Hepatocyte (in vitro differentiated cells): ENCODE data around the gene STK4. TPM values are rescaled to one million over a fixed set of nuclear protein-coding genes. Genes with fewer than 3 reads are reported as not detected.
A peak's percentile ranks its signal among the peaks of the same experiment; 100 is the strongest.

ENCODE experiments used
- DNase-seq: peaks from one replicate; pipeline ENCODE4 v3.0.0-alpha.2; 2016; ENCODE audit warnings: low spot score
- H2AFZ ChIP-seq: fragments of 200-600 bp; sonication (generic); 2 replicates; pipeline ENCODE4 v1.6.0; 2016; ENCODE audit warnings: antibody characterized with exemption, mild to moderate bottlenecking
- H3K27ac ChIP-seq: fragments of 200-600 bp; sonication (generic); 2 replicates; pipeline ENCODE4 v1.5.1; 2016; ENCODE audit warnings: mild to moderate bottlenecking
- H3K27me3 ChIP-seq: fragments of 200-600 bp; sonication (generic); 2 replicates; pipeline ENCODE4 v1.6.1; 2016
- H3K36me3 ChIP-seq: fragments of 200-600 bp; sonication (generic); replicated peaks from 2 replicates; pipeline ENCODE4 v1.5.1; 2016; ENCODE audit warnings: low read depth; ENCODE audit not compliant: insufficient read depth
- H3K4me1 ChIP-seq: fragments of 200-600 bp; sonication (generic); 2 replicates; pipeline ENCODE4 v1.5.1; 2016; ENCODE audit warnings: mild to moderate bottlenecking, moderate library complexity; ENCODE audit not compliant: insufficient read depth
- H3K4me2 ChIP-seq: fragments of 200-600 bp; sonication (generic); 2 replicates; pipeline ENCODE4 v1.6.0; 2016
- H3K4me3 ChIP-seq: fragments of 200-600 bp; sonication (generic); 2 replicates; pipeline ENCODE4 v1.5.1; 2016; ENCODE audit warnings: mild to moderate bottlenecking
- H3K79me2 ChIP-seq: fragments of 200-600 bp; sonication (generic); 2 replicates; pipeline ENCODE4 v1.6.0; 2017; ENCODE audit warnings: mild to moderate bottlenecking
- H3K9me2 ChIP-seq: fragments of 200-600 bp; sonication (generic); replicated peaks from 2 replicates; pipeline ENCODE4 v1.6.0; 2017; ENCODE audit warnings: mild to moderate bottlenecking; ENCODE audit not compliant: insufficient read depth
- H3K9me3 ChIP-seq: fragments of 200-600 bp; sonication (generic); 2 replicates; pipeline ENCODE4 v1.5.1; 2016; ENCODE audit warnings: low read depth, mild to moderate bottlenecking
- H4K20me1 ChIP-seq: fragments of 200-600 bp; sonication (generic); 2 replicates; pipeline ENCODE4 v1.6.0; 2016; ENCODE audit warnings: mild to moderate bottlenecking; ENCODE audit not compliant: insufficient read depth, poor library complexity, severe bottlenecking
- EZH2 ChIP-seq: fragments of 200-600 bp; sonication (generic); IDR thresholded peaks from 2 replicates; pipeline ENCODE4 v1.6.1; 2016; ENCODE audit warnings: antibody characterized with exemption, mild to moderate bottlenecking, borderline replicate concordance
- EZH2phosphoT487 ChIP-seq: fragments of 200-600 bp; sonication (generic); IDR thresholded peaks from one replicate; pipeline ENCODE4 v1.6.1; 2018; ENCODE audit warnings: antibody characterized with exemption, mild to moderate bottlenecking, low read depth, moderate library complexity; ENCODE audit not compliant: unreplicated experiment, severe bottlenecking
- WGBS: methylation state at CpG from one replicate; pipeline ENCODE4 v1.1.6; 2016; ENCODE audit warnings: low lambda C conversion rate; ENCODE audit errors: missing lambda C conversion rate; 5-methylcytosine and 5-hydroxymethylcytosine counted together
- polyA plus RNA-seq: library from polyadenylated mRNA; unstranded; fragments of >200 nt; fragmentation: Nextera tagmentation; extraction: Ambion mirVana; gene quantifications from 2 replicates; pipeline ENCODE4 v1.2.1, GENCODE V29; 2016
- total RNA-seq: library from RNA; depleted of rRNA; stranded (reverse); fragments of >200 nt; gene quantifications from 2 replicates; pipeline ENCODE4 v1.2.3, GENCODE V29; 2014
- TF ChIP-seq, protein P1 (sequence below): fragments of 200-600 bp; sonication (generic); IDR thresholded peaks from 2 replicates; pipeline ENCODE4 v1.5.1; 2016; ENCODE audit warnings: antibody characterized with exemption, mild to moderate bottlenecking; ENCODE audit not compliant: poor library complexity

STK4 gene
- total and polyA plus RNA-seq, 2 experiments from 2014 or later, result 11.4 to 16.5 TPM

DNA sequence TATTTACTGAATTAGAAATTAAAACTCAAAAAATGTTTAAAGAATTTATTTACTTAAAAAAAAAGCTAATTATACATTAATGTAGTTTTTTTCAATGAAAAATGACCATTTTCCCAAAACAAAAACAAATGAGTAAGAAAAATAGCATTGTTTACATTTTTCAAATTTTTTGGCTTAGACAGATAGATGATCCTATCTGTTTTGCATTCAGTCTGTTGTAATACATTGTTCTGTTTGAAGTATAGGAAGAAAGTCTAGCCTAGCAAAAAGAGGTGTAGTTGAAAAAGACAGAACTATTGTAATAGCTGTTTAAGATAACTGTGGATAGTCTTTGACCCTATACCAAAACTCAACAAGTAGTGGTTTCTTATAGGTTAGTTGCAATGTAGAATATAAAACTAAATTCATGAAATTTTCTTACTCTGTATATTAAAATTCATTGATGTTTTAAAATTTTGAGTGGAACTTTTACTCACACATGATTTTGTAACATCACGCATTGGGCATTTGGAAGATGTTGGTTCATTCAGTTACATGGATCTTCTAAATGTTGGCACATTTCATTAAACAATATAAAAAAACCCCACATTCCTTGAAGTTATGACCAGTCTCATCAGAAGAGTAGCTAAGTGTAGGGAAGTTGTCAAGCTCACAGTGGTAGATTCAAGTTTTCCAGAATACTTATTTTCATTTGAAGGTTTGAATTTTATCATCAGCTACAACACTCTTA lies 72.6 kb downstream of the STK4 start:
- 100% methylated on average over 1 of the region's 1 CpG for WGBS
- no peak for DNase-seq
- no peak overlapping the region for H3K4me3 ChIP-seq
- H3K79me2 ChIP-seq, result no peaks in the 10 kb centered on the region
- H3K4me2 ChIP-seq, result no peak overlapping the region
- H3K4me1 ChIP-seq, result peaks cover 7% of the 10 kb centered on the region
- no peaks in the 10 kb centered on the region for H3K27me3 ChIP-seq
- H3K27ac ChIP-seq, result no peak overlapping the region
- no peaks in the 10 kb centered on the region for H3K36me3 ChIP-seq
- H4K20me1 ChIP-seq, result no peaks in the 10 kb centered on the region
- no peaks in the 10 kb centered on the region for H3K9me2 ChIP-seq
- H2AFZ ChIP-seq, result no peak overlapping the region
- no peaks in the 10 kb centered on the region for H3K9me3 ChIP-seq
- TF ChIP-seq, protein P1, sequence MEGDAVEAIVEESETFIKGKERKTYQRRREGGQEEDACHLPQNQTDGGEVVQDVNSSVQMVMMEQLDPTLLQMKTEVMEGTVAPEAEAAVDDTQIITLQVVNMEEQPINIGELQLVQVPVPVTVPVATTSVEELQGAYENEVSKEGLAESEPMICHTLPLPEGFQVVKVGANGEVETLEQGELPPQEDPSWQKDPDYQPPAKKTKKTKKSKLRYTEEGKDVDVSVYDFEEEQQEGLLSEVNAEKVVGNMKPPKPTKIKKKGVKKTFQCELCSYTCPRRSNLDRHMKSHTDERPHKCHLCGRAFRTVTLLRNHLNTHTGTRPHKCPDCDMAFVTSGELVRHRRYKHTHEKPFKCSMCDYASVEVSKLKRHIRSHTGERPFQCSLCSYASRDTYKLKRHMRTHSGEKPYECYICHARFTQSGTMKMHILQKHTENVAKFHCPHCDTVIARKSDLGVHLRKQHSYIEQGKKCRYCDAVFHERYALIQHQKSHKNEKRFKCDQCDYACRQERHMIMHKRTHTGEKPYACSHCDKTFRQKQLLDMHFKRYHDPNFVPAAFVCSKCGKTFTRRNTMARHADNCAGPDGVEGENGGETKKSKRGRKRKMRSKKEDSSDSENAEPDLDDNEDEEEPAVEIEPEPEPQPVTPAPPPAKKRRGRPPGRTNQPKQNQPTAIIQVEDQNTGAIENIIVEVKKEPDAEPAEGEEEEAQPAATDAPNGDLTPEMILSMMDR, result no peak
- no peak for TF ChIP-seq EZH2phosphoT487
- no peak for TF ChIP-seq EZH2

DNA sequence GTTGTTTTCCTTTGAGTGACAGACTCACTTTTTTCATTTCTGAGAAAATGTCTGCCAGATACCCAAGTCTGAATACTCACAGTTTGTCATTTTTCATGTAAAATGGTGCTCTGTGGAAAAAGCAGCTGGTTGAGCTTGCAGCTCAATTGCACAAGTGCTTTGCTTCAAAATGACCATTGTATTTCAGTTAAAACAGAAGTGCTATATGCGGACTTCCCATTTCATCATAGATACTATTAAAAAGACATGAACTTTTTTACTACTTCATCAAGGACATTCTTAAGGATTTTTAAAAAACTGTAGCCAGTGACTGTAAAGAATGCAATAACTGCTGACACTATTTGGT lies 73.1 kb downstream of the STK4 start:
- Histone ChIP-seq H3K9me2 (no peaks in the 10 kb centered on the region), H3K79me2 (no peaks in the 10 kb centered on the region), H3K4me2 (no peak overlapping the region), H3K36me3 (no peaks in the 10 kb centered on the region), H3K27ac (no peak overlapping the region), H3K27me3 (no peaks in the 10 kb centered on the region), H3K4me1 (peaks cover 7% of the 10 kb centered on the region), H4K20me1 (no peaks in the 10 kb centered on the region), H2AFZ (no peak overlapping the region), H3K9me3 (no peaks in the 10 kb centered on the region), H3K4me3 (no peak overlapping the region)
- DNase-seq, result no peak
- 100% methylated on average over 1 of the region's 1 CpG for WGBS
- TF ChIP-seq EZH2 (no peak), EZH2phosphoT487 (no peak)
- TF ChIP-seq, protein P1, result no peak

- no peaks in the 10 kb centered on the region for H3K9me2 ChIP-seq
- no peaks in the 10 kb centered on the region for H3K27me3 ChIP-seq
- H4K20me1 ChIP-seq, result no peaks in the 10 kb centered on the region
- H2AFZ ChIP-seq, result no peak overlapping the region
- no peaks in the 10 kb centered on the region for H3K36me3 ChIP-seq
- peak overlapping the region; percentile 34 for H3K27ac ChIP-seq
- no peaks in the 10 kb centered on the region for H3K9me3 ChIP-seq
- 43% methylated on average over 5 of the region's 5 CpGs for WGBS
- H3K79me2 ChIP-seq, result no peaks in the 10 kb centered on the region
- no peak overlapping the region for H3K4me3 ChIP-seq
- H3K4me2 ChIP-seq, result peak overlapping the region; percentile 9
- TF ChIP-seq EZH2phosphoT487 (no peak), EZH2 (no peak)
- TF ChIP-seq, protein P1, result no peak
- peaks cover 7% of the 10 kb centered on the region for H3K4me1 ChIP-seq
- peak; percentile 18 for DNase-seq
These were observed 75.4 kb downstream of the STK4 start for GRCh38 chr20:45041464-45042337.
